SW480 (cell line): ENCODE measurements around the gene SLX9.
A peak's percentile ranks its signal among the peaks of the same experiment; 100 is the strongest.
"Not testable (repeated sequence)": the region's sequence is repeated elsewhere in the genome, so short reads cannot be mapped to it uniquely, and the experiment has no call there.

Experiments used
- DNase-seq: peaks from one replicate; pipeline ENCODE4 v3.0.0-alpha.2; 2016; ENCODE audit warnings: low spot score

SLX9 gene

GRCh38 chr21:44960141-44961092 is 20.6 kb downstream of the SLX9 start:
- DNase-seq = no peak

DNA sequence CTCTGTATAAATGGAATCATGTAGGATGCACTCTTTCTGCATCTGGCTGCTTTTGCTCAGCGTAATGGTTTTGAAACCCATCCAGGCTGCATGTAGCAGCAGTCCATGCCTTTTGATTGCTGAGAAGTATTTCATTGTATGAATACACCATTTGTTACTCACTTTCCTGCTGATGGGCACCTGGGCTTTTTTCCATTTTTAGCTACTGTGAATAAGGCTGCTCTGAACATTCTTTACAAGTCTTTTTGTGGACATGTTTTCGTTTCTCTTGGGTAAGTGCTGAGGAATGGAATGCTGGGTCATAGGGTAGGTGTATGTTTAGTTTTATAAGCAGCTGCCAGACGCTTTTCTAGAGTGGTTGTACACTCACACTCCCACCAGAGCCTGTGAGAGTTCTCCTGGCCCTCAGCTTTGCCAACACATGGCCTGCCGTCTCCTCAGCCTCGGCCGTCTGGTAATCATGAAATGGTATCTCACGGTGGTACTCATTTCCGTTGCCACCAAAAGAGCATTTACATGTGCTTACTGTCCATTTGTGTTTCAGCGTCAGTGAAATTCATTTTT is 22.7 kb downstream of the SLX9 start:
- no peak for DNase-seq

DNA sequence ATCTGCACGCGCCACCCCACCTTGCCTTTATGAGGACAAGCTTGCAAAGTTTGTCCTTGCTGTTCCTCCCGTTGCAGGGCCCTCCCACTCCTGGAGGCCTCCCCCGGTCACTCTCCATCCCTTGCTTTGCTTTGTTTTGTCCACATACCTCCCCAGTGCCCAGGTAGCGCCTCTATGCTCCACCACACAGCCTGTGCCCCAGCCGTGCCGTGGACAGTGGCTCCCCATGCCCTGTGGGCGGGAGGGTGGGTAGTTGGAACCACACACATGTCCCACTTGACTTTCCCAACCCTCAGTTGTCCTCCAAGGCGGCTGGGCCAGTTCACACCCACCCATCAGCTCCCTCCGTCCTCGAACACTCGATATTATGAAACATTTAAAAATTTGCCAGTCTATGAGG is 24.6 kb downstream of the SLX9 start:
- DNase-seq = no peak

GRCh38 chr21:44965251-44966022 is 25.6 kb downstream of the SLX9 start:
- no peak for DNase-seq

DNA sequence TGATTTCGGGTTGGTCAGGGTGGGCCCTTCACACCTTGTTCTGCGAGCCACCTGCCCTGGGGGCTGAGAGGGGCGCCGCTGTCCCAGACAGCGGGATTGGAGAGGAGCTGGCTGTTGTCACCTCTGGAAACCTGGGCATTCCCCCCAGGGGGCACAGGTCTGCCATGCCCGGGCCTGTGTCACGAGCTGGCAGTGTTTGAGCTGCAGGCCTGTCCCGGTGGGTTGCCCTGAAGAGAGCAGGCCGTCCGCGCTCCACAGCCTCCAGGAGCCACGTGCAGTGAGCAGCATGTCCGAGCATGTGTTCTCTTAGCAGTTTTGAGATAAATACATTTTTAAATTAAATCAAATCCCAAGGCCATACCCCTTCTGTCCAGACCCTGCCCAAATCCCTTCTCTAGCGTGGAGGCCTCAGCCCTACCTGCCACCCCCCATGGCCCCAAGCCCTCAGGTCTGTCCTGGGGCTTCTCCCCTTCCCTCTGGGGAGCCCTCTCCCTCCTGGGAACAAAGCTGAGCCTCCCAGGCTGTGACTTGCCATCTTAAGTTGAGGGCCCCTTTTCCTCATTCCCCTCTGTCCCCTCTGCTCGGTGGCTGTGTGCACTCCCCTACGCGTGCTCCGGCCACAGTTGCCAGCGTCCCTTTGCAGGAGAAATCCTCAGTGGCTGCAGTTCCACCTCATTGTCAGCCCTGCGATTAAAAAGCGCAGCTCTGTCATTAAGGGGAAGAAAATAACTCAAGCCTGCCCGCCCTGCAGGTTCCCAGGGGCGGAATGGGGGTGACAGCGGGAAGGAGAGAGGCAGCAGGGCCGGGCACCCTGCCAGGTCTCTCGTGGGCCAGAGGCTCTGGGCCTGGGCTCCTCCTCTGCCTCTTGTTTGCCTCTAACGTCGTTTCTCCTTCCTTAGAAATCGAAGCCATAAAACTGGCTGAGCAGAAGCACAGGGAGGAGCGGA is 26.6 kb downstream of the SLX9 start:
- no peak for DNase-seq

DNA sequence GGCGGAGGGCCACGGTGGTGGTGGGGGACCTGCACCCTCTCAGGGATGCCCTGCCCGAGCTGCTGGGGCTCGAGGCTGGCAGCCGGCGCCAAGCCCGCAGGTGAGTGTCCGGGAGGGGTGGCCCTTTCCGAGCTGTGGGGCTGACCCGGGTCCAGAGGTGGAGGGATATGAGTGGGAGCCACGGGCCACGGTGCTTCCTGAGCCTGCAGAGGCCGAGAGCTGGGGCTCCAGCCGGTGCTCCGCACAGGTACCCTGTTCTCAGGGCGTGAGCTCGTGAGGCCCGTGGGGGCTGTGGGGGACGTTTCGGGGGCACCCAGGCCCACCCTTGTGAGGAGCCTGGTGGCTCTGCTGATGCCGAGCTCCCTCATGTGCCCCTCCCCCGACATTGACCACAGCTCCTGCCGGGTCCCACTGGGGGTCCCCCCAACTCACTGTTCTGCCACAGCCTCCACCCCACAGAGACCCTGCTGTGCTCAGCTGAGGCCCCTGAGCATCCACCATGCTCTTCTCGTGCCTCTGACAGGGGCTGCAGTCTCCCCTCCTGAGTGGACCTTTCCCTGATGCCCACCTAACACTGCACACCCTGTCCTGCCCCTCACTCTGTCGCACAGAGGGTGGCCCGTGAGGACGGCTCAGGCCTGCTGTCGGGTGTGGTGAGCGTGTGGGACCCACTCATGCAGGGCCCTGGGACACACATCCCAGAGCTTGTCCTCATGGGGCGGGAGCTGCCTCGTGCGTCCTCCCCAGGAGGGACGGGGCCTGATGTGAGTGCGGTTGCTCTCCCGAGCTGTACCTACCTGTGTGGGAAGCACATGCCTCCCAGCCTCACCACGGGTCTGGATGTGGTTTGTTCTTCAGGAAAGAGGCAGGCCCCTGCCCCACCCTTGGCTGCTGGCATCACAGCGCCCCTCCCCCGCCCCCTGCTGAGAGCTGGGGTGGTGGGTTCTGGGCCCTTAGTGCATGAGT is 27.5 kb downstream of the SLX9 start:
- DNase-seq = no peak

DNA sequence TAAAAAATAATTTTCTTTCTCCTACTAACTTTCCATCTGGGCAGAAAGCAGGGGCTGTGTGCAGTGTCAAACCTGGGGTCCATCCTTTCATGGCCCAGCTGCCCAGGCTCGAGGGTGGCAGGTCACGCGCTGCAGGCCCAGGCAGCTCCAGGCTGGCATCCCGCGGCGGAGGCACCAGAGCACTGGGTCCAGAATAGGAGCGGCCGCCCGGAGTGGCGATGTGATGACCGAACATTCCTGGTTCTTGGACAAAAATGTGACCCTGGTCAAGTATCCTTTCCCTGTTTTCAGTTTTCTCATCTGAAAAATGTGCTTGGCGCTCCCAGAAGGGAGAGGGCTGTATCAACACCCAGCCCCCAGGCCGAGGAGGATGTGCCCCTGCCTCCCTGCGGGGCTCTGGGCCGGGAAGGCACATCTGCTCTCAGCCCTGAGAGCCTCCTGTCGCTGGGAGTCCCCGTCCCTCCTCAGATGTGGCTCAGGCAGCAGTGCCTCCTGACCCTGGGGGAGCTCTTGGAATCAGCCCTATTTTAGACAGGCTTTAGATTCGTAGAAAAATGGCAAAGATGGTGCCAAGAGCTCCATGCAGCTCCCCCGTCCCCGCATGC is 29.3 kb downstream of the SLX9 start:
- no peak for DNase-seq

DNA sequence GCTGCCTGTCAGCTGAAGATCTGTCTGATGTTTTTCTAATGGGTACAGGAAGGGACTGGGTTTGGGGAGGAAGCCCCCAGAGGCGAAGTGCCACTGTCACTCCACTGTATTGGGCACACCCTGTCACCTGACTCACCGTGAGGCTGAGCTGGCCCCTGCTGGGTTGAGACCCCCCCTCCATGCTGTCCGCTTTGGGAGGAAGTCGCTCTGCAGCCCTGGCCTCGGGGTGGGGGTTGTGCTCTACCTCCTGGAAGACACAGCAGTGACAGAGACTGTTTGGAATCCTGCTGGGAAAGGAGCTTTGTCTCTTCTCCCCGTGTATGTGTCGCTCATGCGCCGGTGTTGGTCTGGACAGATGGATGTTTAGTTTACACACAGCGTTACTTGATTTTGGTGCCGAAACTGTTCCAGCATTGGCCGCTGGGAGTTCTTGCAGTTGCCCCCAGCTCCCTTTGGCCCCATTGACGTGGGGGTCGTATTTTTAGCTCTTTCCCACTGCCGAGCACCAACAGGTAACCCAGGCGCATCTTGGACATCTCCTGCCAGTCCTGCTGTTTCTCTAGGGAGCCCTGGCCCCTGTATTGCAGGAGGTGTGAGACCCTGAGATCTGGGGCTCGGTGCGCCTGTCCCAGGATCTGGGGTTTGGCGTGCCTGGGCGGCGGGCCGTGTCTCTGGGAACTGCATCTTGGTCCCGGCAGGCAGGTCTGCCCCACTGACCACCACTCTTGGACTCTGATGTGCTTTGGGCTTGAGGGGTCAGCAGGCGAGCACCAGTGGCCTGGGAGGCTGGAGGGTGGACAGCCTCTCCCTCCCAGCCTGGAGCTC is 30.3 kb downstream of the SLX9 start:
- DNase-seq = no peak

DNA sequence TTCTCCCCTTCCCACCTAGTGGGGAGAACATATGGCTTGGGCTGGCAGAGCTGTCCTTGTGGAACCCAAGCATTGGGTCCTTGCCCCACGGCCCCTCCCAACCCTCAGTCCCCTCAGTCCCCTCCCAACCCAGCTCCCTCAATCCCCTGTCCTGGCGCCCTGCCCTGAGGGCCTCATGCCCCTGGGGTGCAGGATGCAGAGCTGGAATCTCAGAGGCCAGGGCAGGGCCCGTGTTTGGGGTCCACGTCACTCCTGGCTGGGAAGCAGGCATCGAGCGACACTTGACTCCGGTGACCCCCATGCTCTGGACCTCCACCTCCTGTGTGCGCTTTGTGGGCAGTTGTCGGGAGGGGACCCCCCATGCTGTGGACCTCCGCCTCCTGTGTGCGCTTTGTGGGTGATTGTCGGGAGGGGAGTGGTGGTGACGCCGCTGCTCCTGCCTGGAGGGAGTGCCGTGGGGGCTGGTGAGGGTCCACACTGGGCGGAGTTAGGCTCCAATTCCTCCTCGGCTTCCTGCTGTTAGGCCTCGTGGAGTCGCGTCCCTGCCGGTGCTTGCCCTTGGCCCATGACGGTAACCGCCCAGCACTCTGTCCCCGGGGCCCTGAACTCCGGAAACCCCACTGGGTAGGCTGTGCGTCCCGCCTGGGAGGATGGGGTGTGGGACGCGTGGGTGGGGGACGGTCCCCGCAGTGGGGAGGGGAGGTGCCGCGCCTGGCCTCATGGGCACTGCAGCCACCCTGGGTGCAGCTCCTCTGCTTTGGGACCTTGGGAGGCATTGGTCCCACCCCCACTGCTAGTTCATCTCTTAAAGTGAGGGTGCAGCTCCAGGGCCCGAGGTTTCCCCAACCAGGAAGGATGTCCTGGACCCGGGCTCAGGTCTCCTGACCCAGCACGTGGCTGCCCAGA is 31.2 kb downstream of the SLX9 start:
- no peak for DNase-seq

DNA sequence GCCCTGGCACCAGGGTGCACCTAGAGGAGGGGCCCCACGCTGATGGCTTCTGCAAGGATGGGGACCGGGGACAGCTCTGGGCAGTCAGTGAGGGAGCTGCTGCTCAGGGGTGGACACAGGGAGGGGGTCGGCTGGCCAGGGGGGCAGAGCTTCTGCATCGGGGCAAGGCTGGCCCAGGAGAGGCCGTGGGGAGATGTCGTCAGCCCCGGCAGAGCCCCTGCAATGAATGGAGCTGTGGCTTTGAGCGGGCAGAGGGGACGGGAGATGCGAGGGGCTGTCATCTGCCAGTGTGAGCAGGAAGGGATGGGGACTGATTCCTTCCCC is 31.8 kb downstream of the SLX9 start:
- DNase-seq = no peak

GRCh38 chr21:44972301-44972814 is 32.5 kb downstream of the SLX9 start:
- no peak for DNase-seq

- peak; percentile 21 for DNase-seq
These were observed 33.0 kb downstream of the SLX9 start for GRCh38 chr21:44972821-44973220.

DNA sequence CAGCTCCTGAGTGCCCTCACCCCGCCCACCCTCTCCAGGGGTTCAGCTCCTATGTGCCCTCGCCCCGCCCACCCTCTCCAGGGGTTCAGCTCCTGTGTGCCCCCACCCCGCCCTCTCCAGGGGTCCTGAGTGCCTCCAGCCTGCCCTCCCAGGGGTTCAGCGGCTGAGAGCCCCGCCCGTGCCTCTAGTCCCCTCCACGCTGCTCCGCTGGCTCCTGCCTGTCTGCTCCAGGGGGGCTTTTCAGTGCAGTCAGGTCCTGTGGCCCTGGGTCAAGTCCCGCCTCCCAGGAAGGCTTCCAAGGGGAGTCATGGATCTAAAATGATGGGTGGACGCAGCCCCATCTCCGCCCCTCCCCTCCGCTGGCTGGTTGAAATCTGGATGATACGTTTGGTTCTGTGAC is 33.8 kb downstream of the SLX9 start:
- no peak for DNase-seq

GRCh38 chr21:44974676-44975075 is 34.8 kb downstream of the SLX9 start:
- no peak for DNase-seq

DNA sequence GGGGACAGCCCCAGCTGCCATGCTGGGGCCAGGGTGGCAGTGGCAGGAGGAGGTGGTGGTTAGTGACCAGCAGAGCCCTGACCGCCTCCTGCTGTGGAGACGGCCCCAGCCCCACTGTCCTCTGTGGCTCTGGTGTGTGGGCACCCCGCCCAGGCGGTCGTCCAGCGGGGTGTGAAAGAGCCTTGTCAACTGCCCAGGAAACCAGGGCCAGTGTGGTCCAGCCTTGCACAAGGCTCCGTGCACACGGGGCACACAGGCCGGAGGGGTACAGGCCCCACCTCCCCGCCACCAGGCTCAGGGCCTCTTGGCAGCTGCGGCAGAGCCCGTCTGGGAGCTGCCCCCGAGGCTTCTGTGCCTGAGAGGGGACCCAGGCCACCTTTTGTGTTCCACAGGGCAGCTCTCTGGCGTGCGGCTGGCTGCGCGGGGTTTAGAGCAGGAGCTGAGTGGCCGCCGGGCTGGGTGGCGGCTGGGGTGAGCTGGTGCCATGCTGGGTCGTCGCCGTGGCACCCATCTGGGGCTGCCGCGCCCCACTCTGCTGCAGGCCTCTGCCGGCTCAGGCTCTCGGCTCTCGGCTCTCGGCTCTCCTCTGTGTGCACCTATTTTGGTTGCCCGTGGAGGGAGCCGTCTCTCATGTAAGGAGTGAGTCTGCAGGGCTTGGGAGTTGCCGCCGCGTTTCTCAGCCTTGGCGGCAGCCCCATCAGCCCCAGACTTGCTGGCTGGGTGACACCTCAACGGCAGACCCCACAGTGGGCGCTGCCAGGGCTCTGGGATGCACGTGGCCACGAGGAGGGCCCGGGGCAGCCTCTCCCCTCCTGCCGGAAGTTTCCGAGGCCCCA is 36.1 kb downstream of the SLX9 start:
- no peak for DNase-seq

- DNase-seq = not testable (repeated sequence)
These were observed 36.9 kb downstream of the SLX9 start for GRCh38 chr21:44976556-44977393.
